OCI-LY1 (cell line): ENCODE results near the gene CNNM4.

Experiments used
- H2AFZ ChIP-seq: fragments of 200-600 bp; sonication (generic), shearing (Covaris generic); 2 replicates; pipeline ENCODE4 v1.6.0; 2014; ENCODE audit warnings: antibody characterized with exemption, mild to moderate bottlenecking, low read length
- H3F3A ChIP-seq: fragments of 200-600 bp; sonication (generic), shearing (Covaris generic); 2 replicates; pipeline ENCODE4 v1.6.0; 2014; ENCODE audit warnings: mild to moderate bottlenecking, antibody characterized with exemption, low read length, moderate library complexity; ENCODE audit not compliant: insufficient read depth
- H3K27ac ChIP-seq: fragments of 200-600 bp; sonication (generic); 2 replicates; pipeline ENCODE4 v1.5.1; 2014; ENCODE audit warnings: low read length, mixed run types, mild to moderate bottlenecking, low read depth; ENCODE audit not compliant: poor library complexity, severe bottlenecking
- H3K27me3 ChIP-seq: fragments of 200-600 bp; sonication (generic); 2 replicates; pipeline ENCODE4 v1.6.0; 2014; ENCODE audit warnings: antibody characterized with exemption, mild to moderate bottlenecking, low read length, moderate library complexity; ENCODE audit not compliant: insufficient read depth
- H3K36me3 ChIP-seq: fragments of 200-600 bp; sonication (generic); 2 replicates; pipeline ENCODE4 v1.6.1; 2014; ENCODE audit warnings: mild to moderate bottlenecking, antibody characterized with exemption, low read length, moderate library complexity, mixed read lengths; ENCODE audit not compliant: insufficient read depth
- H3K4me1 ChIP-seq: fragments of 200-600 bp; sonication (generic); 2 replicates; pipeline ENCODE4 v1.5.1; 2014; ENCODE audit warnings: mild to moderate bottlenecking, low read length, moderate library complexity; ENCODE audit not compliant: insufficient read depth, severe bottlenecking
- H3K4me2 ChIP-seq: fragments of 200-600 bp; sonication (generic), shearing (Covaris generic); 2 replicates; pipeline ENCODE4 v1.6.1; 2014; ENCODE audit warnings: low read length
- H3K4me3 ChIP-seq: fragments of 200-600 bp; sonication (generic); 2 replicates; pipeline ENCODE4 v1.5.1; 2014; ENCODE audit warnings: low read length, low read depth, mild to moderate bottlenecking, mixed read lengths; ENCODE audit not compliant: poor library complexity, severe bottlenecking
- H3K79me2 ChIP-seq: fragments of 200-600 bp; shearing (Covaris generic); 2 replicates; pipeline ENCODE4 v1.6.1; 2016; ENCODE audit warnings: mixed run types, low read length, mixed read lengths; ENCODE audit not compliant: insufficient read depth
- H3K9ac ChIP-seq: fragments of 200-600 bp; sonication (generic), shearing (Covaris generic); 2 replicates; pipeline ENCODE4 v1.6.1; 2014; ENCODE audit warnings: mild to moderate bottlenecking, low read length, mixed read lengths
- H3K9me2 ChIP-seq: fragments of 200-600 bp; sonication (generic), shearing (Covaris generic); 2 replicates; pipeline ENCODE4 v1.6.1; 2014; ENCODE audit warnings: low read depth, mild to moderate bottlenecking, low read length, mixed read lengths
- H3K9me3 ChIP-seq: fragments of 200-600 bp; shearing (Covaris generic); 2 replicates; pipeline ENCODE4 v1.6.1; 2014; ENCODE audit warnings: low read length, mixed read lengths
- H4K20me1 ChIP-seq: fragments of 200-600 bp; sonication (generic), shearing (Covaris generic); 2 replicates; pipeline ENCODE4 v1.6.0; 2016; ENCODE audit warnings: mild to moderate bottlenecking, low read length; ENCODE audit not compliant: insufficient read depth
- EZH2 ChIP-seq: fragments of 200-600 bp; sonication (generic), shearing (Covaris generic); IDR thresholded peaks from 2 replicates; pipeline ENCODE4 v1.8.0; 2017; ENCODE audit warnings: borderline replicate concordance, mixed run types, mild to moderate bottlenecking, antibody characterized with exemption, low read length, moderate library complexity, mixed read lengths
- TF ChIP-seq, protein P1 (sequence below): fragments of 200-600 bp; sonication (generic), shearing (Covaris generic); IDR thresholded peaks from 2 replicates; pipeline ENCODE4 v1.5.1; 2017; ENCODE audit warnings: mild to moderate bottlenecking, antibody characterized with exemption, low read length, moderate library complexity, mixed read lengths

CNNM4 gene

DNA sequence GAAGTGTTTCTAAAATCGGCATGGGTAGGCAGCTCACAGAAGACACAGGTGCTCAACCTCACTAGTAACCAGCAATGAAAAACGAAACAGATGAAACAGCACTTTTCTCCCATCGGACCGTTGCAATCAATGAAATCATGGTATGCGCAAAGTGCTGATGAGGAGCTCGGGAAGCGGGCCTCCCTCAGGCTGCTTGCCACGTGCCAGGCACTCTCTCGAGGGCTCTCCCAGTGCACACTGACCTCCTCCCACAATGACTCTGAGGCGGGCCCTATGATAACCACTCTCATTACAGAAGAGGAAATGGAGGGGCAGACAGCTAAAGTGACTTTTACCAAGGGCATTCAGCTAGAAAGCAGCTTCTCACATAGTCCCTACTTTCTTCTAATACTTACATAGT is 86.9 kb downstream of the CNNM4 start:
- Histone ChIP-seq H3K36me3 (peaks cover 42% of the 10 kb centered on the region), H3K9ac (no peak overlapping the region), H3K9me2 (no peaks in the 10 kb centered on the region), H3K27ac (no peak overlapping the region), H3K79me2 (no peaks in the 10 kb centered on the region), H3K4me3 (no peak overlapping the region), H3F3A (no peaks in the 10 kb centered on the region), H3K4me1 (no peaks in the 10 kb centered on the region), H3K27me3 (no peaks in the 10 kb centered on the region), H3K9me3 (no peaks in the 10 kb centered on the region), H2AFZ (no peak overlapping the region), H4K20me1 (no peaks in the 10 kb centered on the region), H3K4me2 (no peak overlapping the region)
- TF ChIP-seq EZH2 = no peak
- TF ChIP-seq, protein P1, sequence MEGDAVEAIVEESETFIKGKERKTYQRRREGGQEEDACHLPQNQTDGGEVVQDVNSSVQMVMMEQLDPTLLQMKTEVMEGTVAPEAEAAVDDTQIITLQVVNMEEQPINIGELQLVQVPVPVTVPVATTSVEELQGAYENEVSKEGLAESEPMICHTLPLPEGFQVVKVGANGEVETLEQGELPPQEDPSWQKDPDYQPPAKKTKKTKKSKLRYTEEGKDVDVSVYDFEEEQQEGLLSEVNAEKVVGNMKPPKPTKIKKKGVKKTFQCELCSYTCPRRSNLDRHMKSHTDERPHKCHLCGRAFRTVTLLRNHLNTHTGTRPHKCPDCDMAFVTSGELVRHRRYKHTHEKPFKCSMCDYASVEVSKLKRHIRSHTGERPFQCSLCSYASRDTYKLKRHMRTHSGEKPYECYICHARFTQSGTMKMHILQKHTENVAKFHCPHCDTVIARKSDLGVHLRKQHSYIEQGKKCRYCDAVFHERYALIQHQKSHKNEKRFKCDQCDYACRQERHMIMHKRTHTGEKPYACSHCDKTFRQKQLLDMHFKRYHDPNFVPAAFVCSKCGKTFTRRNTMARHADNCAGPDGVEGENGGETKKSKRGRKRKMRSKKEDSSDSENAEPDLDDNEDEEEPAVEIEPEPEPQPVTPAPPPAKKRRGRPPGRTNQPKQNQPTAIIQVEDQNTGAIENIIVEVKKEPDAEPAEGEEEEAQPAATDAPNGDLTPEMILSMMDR = no peak

GRCh38 chr2:96848264-96848663 is 87.6 kb downstream of the CNNM4 start:
- no peak overlapping the region for H3K27ac ChIP-seq

DNA sequence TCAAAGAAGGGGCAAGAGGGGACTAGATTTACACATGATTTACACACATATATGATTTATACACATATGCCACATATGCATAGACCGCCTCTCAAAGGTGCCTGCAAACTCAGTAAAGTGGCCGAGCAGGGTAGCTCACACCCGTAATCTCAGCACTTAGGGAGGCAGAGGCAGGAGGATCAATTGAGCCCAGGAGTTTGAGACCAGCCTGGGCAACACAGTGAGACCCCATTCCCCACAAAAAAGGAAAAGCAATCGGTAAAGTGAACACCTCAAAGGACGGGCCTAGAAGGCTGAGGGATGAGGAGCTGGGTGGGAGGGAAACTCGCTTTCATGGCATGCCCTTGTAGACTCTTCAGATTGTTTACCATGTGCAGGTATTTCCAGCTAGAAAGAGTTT is 92.0 kb downstream of the CNNM4 start:
- peaks cover 44% of the 10 kb centered on the region for H3K36me3 ChIP-seq
- H3K4me1 ChIP-seq = peaks cover 14% of the 10 kb centered on the region

More at GRCh38 chr2:96848264-96848663, 87.6 kb downstream of the CNNM4 start:
- no peak overlapping the region for H3K4me2 ChIP-seq
- H3K9me2 ChIP-seq = no peaks in the 10 kb centered on the region
- no peaks in the 10 kb centered on the region for H3K9me3 ChIP-seq
- no peak overlapping the region for H3K4me3 ChIP-seq
- H3K36me3 ChIP-seq = peaks cover 49% of the 10 kb centered on the region
- H3F3A ChIP-seq = no peaks in the 10 kb centered on the region
- no peaks in the 10 kb centered on the region for H3K79me2 ChIP-seq
- TF ChIP-seq, protein P1 = no peak
- TF ChIP-seq EZH2 = no peak
- no peaks in the 10 kb centered on the region for H3K4me1 ChIP-seq
- H3K9ac ChIP-seq = no peak overlapping the region
- no peaks in the 10 kb centered on the region for H4K20me1 ChIP-seq
- H3K27me3 ChIP-seq = no peaks in the 10 kb centered on the region
- no peak overlapping the region for H2AFZ ChIP-seq

More for the DNA sequence above, 92.0 kb downstream of the CNNM4 start:
- Histone ChIP-seq H3K27ac (no peak overlapping the region), H3K9me2 (no peaks in the 10 kb centered on the region), H3K9me3 (no peaks in the 10 kb centered on the region), H3K27me3 (no peaks in the 10 kb centered on the region), H3K4me2 (no peak overlapping the region), H3K4me3 (no peak overlapping the region), H4K20me1 (no peaks in the 10 kb centered on the region), H3K9ac (no peak overlapping the region), H2AFZ (no peak overlapping the region), H3K79me2 (no peaks in the 10 kb centered on the region), H3F3A (no peaks in the 10 kb centered on the region)
- TF ChIP-seq, protein P1 = no peak
- no peak for TF ChIP-seq EZH2
